OCI-LY7 (cell line): ENCODE results near the gene MGST2. TPM values are rescaled to one million over a fixed set of nuclear protein-coding genes. Genes with fewer than 3 reads are reported as not detected.
A peak's percentile ranks its signal among the peaks of the same experiment; 100 is the strongest.

Experiments used
- BruUV-seq: library from RNA; stranded (reverse); fragments of 400-500 nt; replicated peaks from 2 replicates; lab custom pipeline; 2021; lab: Mats Ljungman, UMichigan
- CTCF ChIA-PET: fragments of 300-600 bp; sonication (Branson Sonifier 250); formaldehyde crosslinking; loops from one replicate; lab custom pipeline; 2022; ENCODE audit warnings: antibody characterized with exemption; ENCODE audit not compliant: unreplicated experiment; lab: Charles Lee
- POLR2A ChIA-PET: fragments of 300-600 bp; sonication (Branson Sonifier 250); formaldehyde crosslinking; loops from one replicate; lab custom pipeline; 2022; ENCODE audit warnings: antibody characterized with exemption; lab: Charles Lee
- DNase-seq: peaks from one replicate; pipeline ENCODE4 v3.0.0-alpha.2; 2015; ENCODE audit warnings: low spot score
- H2AFZ ChIP-seq: fragments of 200-600 bp; sonication (generic), shearing (Covaris generic); 2 replicates; pipeline ENCODE4 v1.6.1; 2014; ENCODE audit warnings: mild to moderate bottlenecking, antibody characterized with exemption, low read length, moderate library complexity
- H3K27ac ChIP-seq: fragments of 200-600 bp; sonication (generic); 2 replicates; pipeline ENCODE4 v1.5.1; 2014; ENCODE audit warnings: mixed run types, low read depth, mild to moderate bottlenecking, moderate library complexity, low read length, inconsistent platforms; ENCODE audit not compliant: poor library complexity, severe bottlenecking
- H3K36me3 ChIP-seq: fragments of 200-600 bp; sonication (generic); 2 replicates; pipeline ENCODE4 v1.6.1; 2014; ENCODE audit warnings: mild to moderate bottlenecking, antibody characterized with exemption, low read length, moderate library complexity, mixed read lengths; ENCODE audit not compliant: insufficient read depth
- H3K4me1 ChIP-seq: fragments of 200-600 bp; sonication (generic); 2 replicates; pipeline ENCODE4 v1.5.1; 2014; ENCODE audit warnings: mild to moderate bottlenecking, low read length; ENCODE audit not compliant: insufficient read depth, poor library complexity, severe bottlenecking
- H3K4me2 ChIP-seq: fragments of 200-600 bp; sonication (generic); 2 replicates; pipeline ENCODE4 v1.6.1; 2014; ENCODE audit warnings: mild to moderate bottlenecking, low read length
- H3K4me3 ChIP-seq: fragments of 200-600 bp; sonication (generic); 2 replicates; pipeline ENCODE4 v1.5.1; 2014; ENCODE audit warnings: mild to moderate bottlenecking, low read depth, low read length; ENCODE audit not compliant: poor library complexity, severe bottlenecking
- H3K79me2 ChIP-seq: fragments of 200-600 bp; sonication (generic); 2 replicates; pipeline ENCODE4 v1.6.1; 2016; ENCODE audit warnings: low read depth, mild to moderate bottlenecking, low read length, moderate library complexity, mixed read lengths; ENCODE audit not compliant: insufficient read depth
- H3K9me2 ChIP-seq: fragments of 200-600 bp; sonication (generic); 2 replicates; pipeline ENCODE4 v1.6.1; 2016; ENCODE audit warnings: mild to moderate bottlenecking, low read length, mixed read lengths; ENCODE audit not compliant: insufficient read depth
- H3K9me3 ChIP-seq: fragments of 200-600 bp; sonication (generic); 2 replicates; pipeline ENCODE4 v1.6.1; 2014; ENCODE audit warnings: mild to moderate bottlenecking, mixed run types, low read length, mixed read lengths
- H4K20me1 ChIP-seq: fragments of 200-600 bp; sonication (generic); 2 replicates; pipeline ENCODE4 v1.6.1; 2014; ENCODE audit warnings: mild to moderate bottlenecking, antibody characterized with exemption, low read length, moderate library complexity, mixed read lengths; ENCODE audit not compliant: insufficient read depth
- EZH2phosphoT487 ChIP-seq: fragments of 200-600 bp; sonication (generic); IDR thresholded peaks from 2 replicates; pipeline ENCODE4 v1.6.1; 2018; ENCODE audit warnings: low read depth, borderline replicate concordance, mild to moderate bottlenecking, mixed run types, antibody characterized with exemption, low read length, moderate library complexity, mixed read lengths
- intact Hi-C: fragments of 100-400 bp; cut with micrococcal nuclease; formaldehyde crosslinking; loops from one replicate; pipeline ENCODE4 v1.10.0; 2022; ENCODE audit not compliant: unreplicated experiment
- total RNA-seq, 2 experiments: library from RNA; depleted of rRNA in 1 of 2; stranded (reverse); fragments of >200 nt in 1 of 2; shearing (Covaris generic) in 1 of 2; gene quantifications; 2 replicates each; pipeline ENCODE4 v1.2.3, GENCODE V29; 2014 to 2022
- TF ChIP-seq, protein P1 (sequence below): fragments of 200-600 bp; sonication (generic); conservative IDR thresholded peaks from 2 replicates; pipeline ENCODE4 v1.5.1; 2014; ENCODE audit warnings: mild to moderate bottlenecking, antibody characterized with exemption, low read length, moderate library complexity, mixed read lengths

Gene MGST2
- total RNA-seq, 2 experiments from 2014 or later, result 4.7 to 11.7 TPM

DNA sequence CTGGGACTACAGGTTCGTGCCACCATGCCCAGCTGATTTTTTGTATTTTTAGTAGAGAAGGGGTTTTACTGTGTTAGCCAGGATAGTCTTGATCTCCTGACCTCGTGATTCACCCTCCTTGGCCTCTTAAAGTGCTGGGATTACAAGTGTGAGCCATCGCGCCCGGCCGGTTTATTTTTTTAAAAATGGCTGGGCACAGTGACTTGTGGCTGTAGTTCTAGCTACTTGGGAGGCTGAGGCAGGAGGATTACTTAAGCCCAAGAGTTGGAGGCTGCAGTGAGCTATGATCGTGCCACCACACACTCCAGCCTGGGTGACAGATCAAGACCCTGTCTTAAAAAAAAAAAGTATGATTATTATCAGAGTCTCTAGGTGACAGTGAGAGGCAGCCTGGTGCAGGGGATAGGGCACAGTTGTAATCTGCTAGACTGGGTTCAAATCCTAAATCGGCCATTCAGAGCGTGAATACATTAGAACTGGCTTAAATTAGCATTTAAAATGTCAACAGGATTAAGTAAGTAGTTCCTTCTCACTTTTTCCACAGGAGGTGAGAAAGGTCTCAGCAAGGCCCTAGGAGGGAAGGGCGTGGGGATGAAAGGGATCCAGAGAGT, 435 bp upstream of the MGST2 start:
- Histone ChIP-seq H3K79me2 (peaks cover 7% of the 10 kb centered on the region; the same call in 1 of the 2 replicates), H2AFZ (peak overlapping the region; percentile 97; the same call in 1 of the 2 replicates), H3K9me2 (no peaks in the 10 kb centered on the region), H3K4me3 (peak overlapping the region; percentile 71), H3K4me1 (peaks cover 11% of the 10 kb centered on the region), H3K27ac (no peak overlapping the region), H4K20me1 (no peaks in the 10 kb centered on the region), H3K36me3 (no peaks in the 10 kb centered on the region), H3K4me2 (peak overlapping the region; percentile 59), H3K9me3 (no peaks in the 10 kb centered on the region)
- TF ChIP-seq EZH2phosphoT487, result no peak
- TF ChIP-seq, protein P1, sequence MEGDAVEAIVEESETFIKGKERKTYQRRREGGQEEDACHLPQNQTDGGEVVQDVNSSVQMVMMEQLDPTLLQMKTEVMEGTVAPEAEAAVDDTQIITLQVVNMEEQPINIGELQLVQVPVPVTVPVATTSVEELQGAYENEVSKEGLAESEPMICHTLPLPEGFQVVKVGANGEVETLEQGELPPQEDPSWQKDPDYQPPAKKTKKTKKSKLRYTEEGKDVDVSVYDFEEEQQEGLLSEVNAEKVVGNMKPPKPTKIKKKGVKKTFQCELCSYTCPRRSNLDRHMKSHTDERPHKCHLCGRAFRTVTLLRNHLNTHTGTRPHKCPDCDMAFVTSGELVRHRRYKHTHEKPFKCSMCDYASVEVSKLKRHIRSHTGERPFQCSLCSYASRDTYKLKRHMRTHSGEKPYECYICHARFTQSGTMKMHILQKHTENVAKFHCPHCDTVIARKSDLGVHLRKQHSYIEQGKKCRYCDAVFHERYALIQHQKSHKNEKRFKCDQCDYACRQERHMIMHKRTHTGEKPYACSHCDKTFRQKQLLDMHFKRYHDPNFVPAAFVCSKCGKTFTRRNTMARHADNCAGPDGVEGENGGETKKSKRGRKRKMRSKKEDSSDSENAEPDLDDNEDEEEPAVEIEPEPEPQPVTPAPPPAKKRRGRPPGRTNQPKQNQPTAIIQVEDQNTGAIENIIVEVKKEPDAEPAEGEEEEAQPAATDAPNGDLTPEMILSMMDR, result no peak
- DNase-seq, result no peak
- CTCF ChIA-PET, result no interaction called here
- intact Hi-C loops, result no loop called here
- no TSS peak for BruUV-seq
- POLR2A ChIA-PET, result interaction anchor here (1.3 kb wide), 1 partner anchor 104 kb away, joined by 3 read pairs; no protein-coding TSS in a partner anchor

DNA sequence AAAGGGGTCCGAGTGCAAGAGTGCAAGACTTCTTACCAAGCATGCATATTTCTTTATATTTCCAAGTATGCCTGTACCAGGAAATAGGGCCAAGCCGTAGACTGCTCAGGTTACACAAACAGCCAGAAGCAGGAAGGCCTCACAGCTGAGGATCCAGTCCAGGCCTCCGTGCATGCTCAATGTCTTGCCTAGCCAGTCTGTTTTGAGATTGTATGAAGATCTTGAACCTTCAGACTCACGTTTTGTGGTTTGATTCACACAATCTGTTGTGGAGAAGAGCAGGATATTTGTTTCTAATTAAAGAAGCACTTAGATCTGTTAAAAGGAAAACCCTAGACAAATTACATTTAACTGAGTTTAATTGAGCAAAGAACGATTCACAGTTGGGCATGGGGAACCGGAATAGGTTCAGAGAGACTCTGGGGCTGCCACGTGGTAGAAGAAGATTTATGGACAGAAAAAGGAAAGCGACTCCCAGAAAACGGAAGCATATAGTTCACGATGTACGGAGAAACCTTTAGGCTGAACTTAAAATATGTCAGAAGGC, 1.2 kb downstream of the MGST2 start:
- intact Hi-C loops, result no loop called here
- Histone ChIP-seq H3K4me2 (peak overlapping the region; percentile 59), H3K27ac (peak overlapping the region; percentile 43), H3K4me1 (peaks cover 11% of the 10 kb centered on the region), H2AFZ (peak overlapping the region; percentile 97), H3K79me2 (peaks cover 7% of the 10 kb centered on the region; the same call in 1 of the 2 replicates), H3K4me3 (peak overlapping the region; percentile 71), H3K9me3 (no peaks in the 10 kb centered on the region), H3K36me3 (no peaks in the 10 kb centered on the region), H4K20me1 (no peaks in the 10 kb centered on the region), H3K9me2 (no peaks in the 10 kb centered on the region)
- no TSS peak for BruUV-seq
- DNase-seq, result peak; percentile 42
- TF ChIP-seq EZH2phosphoT487, result no peak
- TF ChIP-seq, protein P1, result no peak
- ChIA-PET CTCF (no interaction called here), POLR2A (interaction anchor here (0.7 to 1.0 kb wide), 2 partner anchors 53 to 106 kb away, joined by 3 read pairs; no protein-coding TSS in a partner anchor)

DNA sequence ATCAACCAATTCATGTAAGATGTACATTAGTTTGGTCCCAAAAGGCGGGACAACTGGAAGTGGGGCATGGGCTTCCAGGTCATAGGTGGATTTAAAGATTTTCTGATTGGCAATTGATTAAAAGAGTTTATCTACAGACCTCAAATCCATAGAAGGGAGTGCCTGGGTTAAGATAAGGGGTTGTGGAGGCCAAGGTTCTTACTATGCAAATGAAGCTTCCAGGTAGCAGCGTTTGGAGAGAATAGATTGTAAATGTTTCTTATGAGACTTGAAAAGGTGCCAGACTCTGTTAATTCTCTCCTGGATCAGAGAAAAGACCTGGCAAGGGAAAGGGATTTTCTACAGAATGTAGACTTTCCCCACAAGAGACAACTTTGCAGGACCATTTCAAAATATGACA, 2.4 kb downstream of the MGST2 start:
- BruUV-seq, result no TSS peak
- H3K4me2 ChIP-seq, result no peak overlapping the region
- H3K27ac ChIP-seq, result no peak overlapping the region
- intact Hi-C loops, result no loop called here
- peaks cover 11% of the 10 kb centered on the region for H3K4me1 ChIP-seq
- peaks cover 7% of the 10 kb centered on the region; the same call in 1 of the 2 replicates for H3K79me2 ChIP-seq
- H3K9me2 ChIP-seq, result no peaks in the 10 kb centered on the region
- CTCF ChIA-PET, result no interaction called here
- no peak overlapping the region for H3K4me3 ChIP-seq
- no peaks in the 10 kb centered on the region for H4K20me1 ChIP-seq
- no peak for TF ChIP-seq EZH2phosphoT487
- TF ChIP-seq, protein P1, result no peak
- DNase-seq, result no peak
- H3K9me3 ChIP-seq, result no peaks in the 10 kb centered on the region
- POLR2A ChIA-PET, result interaction anchor here (0.5 kb wide), 1 partner anchor 312 kb away, joined by 3 read pairs; no protein-coding TSS in a partner anchor
- H2AFZ ChIP-seq, result no peak overlapping the region
- no peaks in the 10 kb centered on the region for H3K36me3 ChIP-seq
